Middle frontal gyrus (tissue), 1 donor: ENCODE results near the gene SLX9.
"Not testable (repeated sequence)": the region's sequence is repeated elsewhere in the genome, so short reads cannot be mapped to it uniquely, and the experiment has no call there.

ENCODE experiments used
- DNase-seq: peaks from one replicate; pipeline ENCODE4 v3.0.0-alpha.2; 2015; ENCODE audit warnings: low spot score; ENCODE audit errors: extremely low spot score

SLX9 gene

GRCh38 chr21:45017039-45017960 is 77.5 kb downstream of the SLX9 start:
- no peak for DNase-seq

- DNase-seq: no peak
These were observed 78.6 kb downstream of the SLX9 start for GRCh38 chr21:45018131-45019075.

GRCh38 chr21:45019076-45019886 is 79.5 kb downstream of the SLX9 start:
- no peak for DNase-seq

DNA sequence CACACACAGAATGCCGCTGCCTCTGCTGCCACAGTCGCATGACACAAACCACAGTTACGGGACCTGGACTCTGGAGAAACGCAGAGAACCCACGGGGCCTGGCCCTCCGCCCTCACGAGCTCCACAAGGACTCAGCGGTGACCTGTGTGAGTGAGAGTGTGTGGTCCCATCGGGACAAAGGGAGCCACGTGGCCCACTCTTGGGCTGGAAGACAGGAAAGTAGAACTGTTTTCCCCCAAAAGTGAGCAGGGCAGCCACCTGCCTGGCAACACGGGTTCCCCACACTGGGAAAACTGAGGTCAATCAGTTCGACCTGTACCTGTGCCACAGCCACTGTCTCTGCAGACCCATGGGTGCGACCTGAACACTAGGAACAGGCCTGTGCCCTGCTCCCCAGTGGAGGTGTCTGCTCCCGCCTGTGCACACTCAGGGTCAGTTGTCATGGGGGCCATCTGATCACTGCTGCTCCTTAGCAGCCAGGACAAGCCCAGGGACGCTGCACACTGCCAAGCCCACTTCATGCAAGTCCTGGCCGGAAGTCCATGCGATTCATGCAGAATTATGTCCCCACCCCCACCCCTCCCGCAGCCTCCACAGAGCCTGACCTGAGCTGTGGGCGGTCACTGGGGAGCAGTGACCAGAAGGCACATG is 80.2 kb downstream of the SLX9 start:
- DNase-seq: no peak

GRCh38 chr21:45020629-45021427 is 81.0 kb downstream of the SLX9 start:
- DNase-seq: no peak

DNA sequence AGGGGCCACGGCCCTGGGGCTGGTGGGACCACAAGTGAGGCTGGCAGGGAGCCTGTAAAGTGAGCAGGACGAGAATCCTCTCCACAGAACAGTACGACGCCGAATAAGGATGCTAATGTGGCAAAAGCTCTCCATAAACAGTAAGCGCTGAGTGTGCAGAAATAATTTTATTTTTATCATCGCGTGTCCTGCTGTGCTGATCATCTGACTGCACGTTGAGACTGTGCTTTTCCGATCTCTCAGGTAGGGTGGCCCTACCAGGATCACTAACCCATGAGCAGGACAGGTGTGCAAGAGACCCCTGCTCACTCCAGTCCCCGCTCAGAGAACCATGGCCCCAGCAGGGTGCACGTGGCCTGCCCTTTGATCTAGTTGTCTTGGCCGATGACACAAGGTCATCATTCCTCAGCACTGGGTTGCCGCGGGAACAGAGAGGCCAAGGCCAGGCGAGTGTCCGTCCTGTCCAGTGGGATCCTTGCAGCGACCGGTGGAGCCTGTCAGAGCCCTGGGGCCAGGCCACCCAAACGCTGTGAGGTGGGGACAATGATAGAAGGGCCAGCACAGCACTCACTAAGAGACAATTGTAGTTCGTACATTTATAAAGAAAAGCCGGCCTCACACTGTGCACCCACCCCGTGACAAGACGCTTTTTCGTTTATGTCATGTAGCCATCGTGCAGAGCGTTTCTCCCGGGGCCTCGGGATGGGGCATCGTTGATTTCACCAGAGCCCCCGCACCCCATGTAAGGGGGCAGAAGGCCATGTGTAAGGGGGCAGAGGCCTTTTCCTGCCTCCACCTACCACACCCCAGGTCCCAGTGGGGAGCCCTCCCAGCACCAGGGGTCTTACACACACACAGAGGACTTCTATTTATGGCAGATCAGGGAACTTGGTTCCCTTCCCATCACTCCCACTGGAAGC is 81.9 kb downstream of the SLX9 start:
- no peak for DNase-seq

- DNase-seq: no peak
These were observed 82.5 kb downstream of the SLX9 start for GRCh38 chr21:45022348-45022675.

GRCh38 chr21:45022736-45023135 is 82.9 kb downstream of the SLX9 start:
- no peak for DNase-seq

- DNase-seq: not testable (repeated sequence)
These were observed 84.7 kb downstream of the SLX9 start for GRCh38 chr21:45024516-45024915.

DNA sequence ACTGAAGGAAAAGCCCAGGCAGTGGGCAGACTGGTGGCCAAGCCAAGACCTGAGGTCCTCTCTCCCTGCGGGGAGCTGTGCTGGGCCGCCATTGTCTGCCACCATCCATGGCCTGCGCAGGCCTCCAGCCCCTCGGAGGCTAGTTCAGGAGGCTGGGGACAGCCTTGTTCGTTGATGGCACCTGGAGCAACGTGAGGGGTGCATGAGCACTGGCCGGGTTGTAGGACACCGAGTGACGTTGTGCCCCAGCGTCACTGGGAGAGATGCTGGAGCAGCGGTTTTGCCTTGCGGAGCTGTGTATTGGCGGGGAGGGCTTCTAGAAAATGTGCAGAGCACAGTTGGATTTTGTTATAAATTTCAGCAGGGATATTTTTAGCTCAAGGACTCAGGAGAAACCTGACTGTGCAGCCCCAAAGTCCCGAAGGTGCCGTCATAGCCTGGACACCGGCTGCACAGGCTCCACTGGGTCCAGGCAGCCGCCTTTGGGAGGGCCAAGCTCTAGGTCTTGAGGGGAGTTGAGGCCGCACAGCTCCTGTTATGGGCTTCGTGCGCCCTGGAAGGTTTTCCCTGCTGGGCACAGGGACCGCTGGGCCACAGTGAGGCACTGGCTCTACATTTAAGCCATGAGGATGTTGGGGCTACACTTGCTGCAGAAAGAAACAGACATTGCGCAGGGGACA is 86.4 kb downstream of the SLX9 start:
- DNase-seq: no peak
